Ascending aorta (tissue), 2 donors: ENCODE data around the gene ATP2B2. TPM values are rescaled to one million over a fixed set of nuclear protein-coding genes. Genes with fewer than 3 reads are reported as not detected.
A peak's percentile ranks its signal among the peaks of the same experiment; 100 is the strongest.

ENCODE experiments used
- DNase-seq, 2 donors: peaks; one replicate each; pipeline ENCODE4 v3.0.0-alpha.2; 2019; ENCODE audit warnings: low spot score in 2 of 2
- H3K27ac ChIP-seq, 2 donors: fragments of 200-600 bp; sonication (generic); one replicate each; pipeline ENCODE4 v1.5.1; 2016 to 2017; ENCODE audit warnings: mild to moderate bottlenecking in 1 of 2
- H3K27me3 ChIP-seq: fragments of 200-600 bp; sonication (generic); one replicate; pipeline ENCODE4 v1.5.1; 2017
- H3K36me3 ChIP-seq, 2 donors: fragments of 200-600 bp; sonication (generic); one replicate each; pipeline ENCODE4 v1.5.1; 2016
- H3K4me1 ChIP-seq, 2 donors: fragments of 200-600 bp; sonication (generic); one replicate each; pipeline ENCODE4 v1.5.1; 2016 to 2017; ENCODE audit warnings: mild to moderate bottlenecking in 1 of 2
- H3K4me3 ChIP-seq, 2 donors: fragments of 200-600 bp; sonication (generic); one replicate each; pipeline ENCODE4 v1.5.1; 2016 to 2017; ENCODE audit warnings: mild to moderate bottlenecking in 1 of 2
- H3K9me3 ChIP-seq, 2 donors: fragments of 200-600 bp; sonication (generic); one replicate each; pipeline ENCODE4 v1.5.1; 2016
- CTCF ChIP-seq, 3 experiments: fragments of 200-600 bp in 2 of 3; fragments of 450-650 bp in 1 of 3; sonication (generic) in 2 of 3; IDR thresholded peaks; one replicate each; pipeline ENCODE4 v1.5.1; 2016 to 2019; ENCODE audit warnings: antibody characterized with exemption in 3 of 3, mild to moderate bottlenecking in 1 of 3, moderate library complexity in 1 of 3
- intact Hi-C: fragments of 100-400 bp; cut with DNase I; formaldehyde crosslinking; loops from one replicate; pipeline ENCODE4 v1.15.1; 2023
- total RNA-seq: library from RNA; depleted of rRNA; stranded (reverse); fragments of >200 nt; gene quantifications from one replicate; pipeline ENCODE4 v1.1.0, GENCODE V29; 2016

Gene ATP2B2
- total RNA-seq, 1 donor from 2014 or later: not detected

- H3K4me3 ChIP-seq: no peak overlapping the region
- peak in 1 of 2 donors; percentile 56 for DNase-seq
- H3K27ac ChIP-seq: no peak overlapping the region
- H3K27me3 ChIP-seq: no peaks in the 10 kb centered on the region
- TF ChIP-seq CTCF (IDR thresholded peaks at IDR 0.05): no peak
- H3K4me1 ChIP-seq: no peaks in the 10 kb centered on the region
- intact Hi-C loops: no loop called here
- no peaks in the 10 kb centered on the region for H3K9me3 ChIP-seq
- H3K36me3 ChIP-seq: no peaks in the 10 kb centered on the region
Measured at GRCh38 chr3:10529809-10530208, 24.4 kb upstream of the ATP2B2 start.

- no peak for TF ChIP-seq CTCF (IDR thresholded peaks at IDR 0.05)
- Histone ChIP-seq H3K27ac (no peak overlapping the region), H3K4me3 (no peak overlapping the region), H3K36me3 (no peaks in the 10 kb centered on the region), H3K27me3 (no peaks in the 10 kb centered on the region), H3K4me1 (no peaks in the 10 kb centered on the region), H3K9me3 (no peaks in the 10 kb centered on the region)
- intact Hi-C loops: no loop called here
- peak in 1 of 2 donors; percentile 21 for DNase-seq
Measured at GRCh38 chr3:10528046-10528445, 22.7 kb upstream of the ATP2B2 start.

GRCh38 chr3:10527295-10528001 lies 22.1 kb upstream of the ATP2B2 start:
- Histone ChIP-seq H3K4me3 (no peak overlapping the region), H3K27ac (no peak overlapping the region), H3K4me1 (no peaks in the 10 kb centered on the region), H3K9me3 (no peaks in the 10 kb centered on the region), H3K27me3 (no peaks in the 10 kb centered on the region), H3K36me3 (no peaks in the 10 kb centered on the region)
- no peak for TF ChIP-seq CTCF (IDR thresholded peaks at IDR 0.05)
- peak in 1 of 2 donors; percentile 50 for DNase-seq
- intact Hi-C loops: no loop called here

- Histone ChIP-seq H3K4me1 (no peaks in the 10 kb centered on the region), H3K27ac (no peak overlapping the region), H3K27me3 (no peaks in the 10 kb centered on the region), H3K36me3 (no peaks in the 10 kb centered on the region), H3K4me3 (no peak overlapping the region), H3K9me3 (no peaks in the 10 kb centered on the region)
- DNase-seq: peak in 1 of 2 donors; percentile 21
- intact Hi-C loops: no loop called here
- TF ChIP-seq CTCF (IDR thresholded peaks at IDR 0.05): no peak
Measured at GRCh38 chr3:10526366-10526765, 21.0 kb upstream of the ATP2B2 start.

GRCh38 chr3:10524799-10525301 lies 19.5 kb upstream of the ATP2B2 start:
- intact Hi-C loops: no loop called here
- no peak overlapping the region for H3K27ac ChIP-seq
- H3K4me1 ChIP-seq: no peaks in the 10 kb centered on the region
- TF ChIP-seq CTCF (IDR thresholded peaks at IDR 0.05): no peak
- no peak overlapping the region for H3K4me3 ChIP-seq
- H3K9me3 ChIP-seq: no peaks in the 10 kb centered on the region
- H3K27me3 ChIP-seq: no peaks in the 10 kb centered on the region
- no peaks in the 10 kb centered on the region for H3K36me3 ChIP-seq
- DNase-seq: peak in 1 of 2 donors; percentile 35
